ENCODE results near the gene RXRA. TPM values are rescaled to one million over a fixed set of nuclear protein-coding genes. Genes with fewer than 3 reads are reported as not detected.

RXRA gene
- total and polyA plus RNA-seq, 2 experiments from 2014 or later, result 32.9 to 46.1 TPM

DNA sequence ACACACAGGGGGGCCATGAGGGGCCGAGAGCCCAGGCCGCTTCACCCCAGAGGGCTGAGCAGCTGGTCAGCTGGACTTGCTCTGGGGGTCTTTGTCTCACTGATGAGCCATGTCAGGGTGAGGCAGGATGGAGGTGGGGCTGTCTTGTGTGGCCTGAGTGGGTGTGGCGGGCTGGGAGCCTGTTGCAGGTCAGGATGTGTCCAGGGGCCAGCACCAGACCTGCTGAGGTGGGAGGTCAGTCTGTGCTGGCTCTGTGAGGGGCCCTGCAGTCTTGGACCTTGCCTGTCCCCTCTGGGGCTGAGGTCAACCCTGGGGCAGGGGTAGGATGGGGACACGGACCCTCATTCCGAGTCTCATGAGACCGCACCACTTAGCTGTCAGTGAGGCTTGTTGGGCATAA, 56.9 kb downstream of the RXRA start:
- Histone ChIP-seq H3K4me1 (ENCODE audit: low read depth) (peaks cover 4% of the 10 kb centered on the region), H3K9me3 (ENCODE audit: low read depth) (no peaks in the 10 kb centered on the region), H3K36me3 (no peaks in the 10 kb centered on the region), H3K27me3 (no peaks in the 10 kb centered on the region), H3K27ac (no peak overlapping the region), H3K4me3 (no peak overlapping the region)
- TF ChIP-seq, protein P1, sequence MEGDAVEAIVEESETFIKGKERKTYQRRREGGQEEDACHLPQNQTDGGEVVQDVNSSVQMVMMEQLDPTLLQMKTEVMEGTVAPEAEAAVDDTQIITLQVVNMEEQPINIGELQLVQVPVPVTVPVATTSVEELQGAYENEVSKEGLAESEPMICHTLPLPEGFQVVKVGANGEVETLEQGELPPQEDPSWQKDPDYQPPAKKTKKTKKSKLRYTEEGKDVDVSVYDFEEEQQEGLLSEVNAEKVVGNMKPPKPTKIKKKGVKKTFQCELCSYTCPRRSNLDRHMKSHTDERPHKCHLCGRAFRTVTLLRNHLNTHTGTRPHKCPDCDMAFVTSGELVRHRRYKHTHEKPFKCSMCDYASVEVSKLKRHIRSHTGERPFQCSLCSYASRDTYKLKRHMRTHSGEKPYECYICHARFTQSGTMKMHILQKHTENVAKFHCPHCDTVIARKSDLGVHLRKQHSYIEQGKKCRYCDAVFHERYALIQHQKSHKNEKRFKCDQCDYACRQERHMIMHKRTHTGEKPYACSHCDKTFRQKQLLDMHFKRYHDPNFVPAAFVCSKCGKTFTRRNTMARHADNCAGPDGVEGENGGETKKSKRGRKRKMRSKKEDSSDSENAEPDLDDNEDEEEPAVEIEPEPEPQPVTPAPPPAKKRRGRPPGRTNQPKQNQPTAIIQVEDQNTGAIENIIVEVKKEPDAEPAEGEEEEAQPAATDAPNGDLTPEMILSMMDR (IDR thresholded peaks at IDR 0.05; ENCODE audit: low read depth, low read length), result no peak
- DNase-seq (ENCODE audit: low read depth in 1 of 2, low spot score in 1 of 2), result no peak

DNA sequence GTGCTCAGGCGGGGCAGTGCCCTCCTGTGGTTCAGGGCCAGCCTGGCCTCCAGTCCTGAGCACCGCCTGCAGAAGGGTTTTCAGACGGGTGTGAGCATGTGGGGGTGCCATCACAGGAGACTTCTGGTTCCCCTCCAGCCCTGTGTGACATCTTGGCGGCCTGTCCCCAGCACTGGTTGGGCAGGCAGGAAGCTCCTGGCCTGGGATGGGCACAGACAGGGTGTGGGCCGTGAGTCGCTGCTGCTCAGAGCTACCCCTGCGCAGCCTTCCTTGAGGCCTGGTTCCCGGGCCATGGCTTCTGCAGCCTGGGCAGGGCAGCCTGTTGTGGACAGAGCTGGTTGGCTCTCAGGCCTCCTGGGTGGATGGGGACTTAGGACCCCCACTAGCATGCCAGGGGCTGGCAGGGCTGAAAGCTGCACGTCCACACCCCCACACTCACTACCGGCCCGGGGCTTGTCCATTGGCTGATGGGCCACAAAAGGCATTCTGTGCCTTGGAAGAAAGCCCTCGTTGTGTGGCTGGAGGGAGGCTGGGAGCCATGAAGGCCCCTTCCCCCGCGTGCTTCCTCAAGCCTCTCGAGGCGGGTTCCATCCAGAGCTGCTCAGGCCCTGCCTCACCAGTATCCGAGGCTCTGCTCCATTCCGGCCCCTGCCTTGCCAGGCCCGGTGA, 58.7 kb downstream of the RXRA start:
- TF ChIP-seq, protein P1 (IDR thresholded peaks at IDR 0.05; ENCODE audit: low read depth, low read length), result no peak
- Histone ChIP-seq H3K27ac (no peak overlapping the region), H3K27me3 (no peaks in the 10 kb centered on the region), H3K4me3 (no peak overlapping the region), H3K36me3 (no peaks in the 10 kb centered on the region), H3K4me1 (ENCODE audit: low read depth) (peaks cover 10% of the 10 kb centered on the region), H3K9me3 (ENCODE audit: low read depth) (no peaks in the 10 kb centered on the region)
- DNase-seq (ENCODE audit: low read depth in 1 of 2, low spot score in 1 of 2), result peak in 1 of 2 donors; percentile 43

- no peaks in the 10 kb centered on the region for H3K9me3 ChIP-seq (ENCODE audit: low read depth)
- H3K4me3 ChIP-seq, result no peak overlapping the region
- H3K4me1 ChIP-seq (ENCODE audit: low read depth), result peaks cover 6% of the 10 kb centered on the region
- H3K27ac ChIP-seq, result no peak overlapping the region
- no peaks in the 10 kb centered on the region for H3K27me3 ChIP-seq
- DNase-seq (ENCODE audit: low read depth in 1 of 2, low spot score in 1 of 2), result no peak
- no peaks in the 10 kb centered on the region for H3K36me3 ChIP-seq
- TF ChIP-seq, protein P1 (IDR thresholded peaks at IDR 0.05; ENCODE audit: low read depth, low read length), result no peak
Observed at GRCh38 chr9:134385915-134386314, 59.7 kb downstream of the RXRA start.

- no peak overlapping the region for H3K4me3 ChIP-seq
- peaks cover 6% of the 10 kb centered on the region for H3K4me1 ChIP-seq (ENCODE audit: low read depth)
- no peaks in the 10 kb centered on the region for H3K9me3 ChIP-seq (ENCODE audit: low read depth)
- DNase-seq (ENCODE audit: low read depth in 1 of 2, low spot score in 1 of 2), result no peak
- no peaks in the 10 kb centered on the region for H3K36me3 ChIP-seq
- H3K27ac ChIP-seq, result no peak overlapping the region
- H3K27me3 ChIP-seq, result no peaks in the 10 kb centered on the region
- TF ChIP-seq, protein P1 (IDR thresholded peaks at IDR 0.05; ENCODE audit: low read depth, low read length), result no peak
Observed at GRCh38 chr9:134386951-134387831, 60.9 kb downstream of the RXRA start.

DNA sequence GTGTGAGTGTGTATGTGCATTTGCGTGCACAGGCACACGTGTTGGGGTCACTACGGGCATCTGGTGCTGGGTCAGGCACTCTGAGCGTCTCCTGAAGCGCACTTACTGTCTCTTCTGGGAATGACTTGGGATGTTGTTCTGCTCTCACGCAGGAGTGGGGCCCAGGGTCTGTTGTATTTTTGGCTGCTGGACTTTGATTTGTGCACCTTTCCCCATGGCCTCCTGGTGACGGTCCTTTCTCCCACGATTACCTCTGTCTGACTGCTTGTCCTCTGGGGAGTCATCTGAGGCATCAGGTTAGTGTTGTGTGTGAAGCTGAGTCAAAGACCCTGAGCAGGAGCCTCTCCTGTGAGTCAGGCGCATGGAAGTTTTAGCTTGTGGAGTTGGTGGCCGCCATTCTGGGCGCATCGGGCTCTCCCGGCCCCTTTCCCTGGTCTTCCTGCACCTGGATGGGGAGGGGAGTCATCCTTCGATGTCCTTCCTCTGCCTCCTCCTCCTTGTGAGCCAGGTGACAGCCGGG, 62.1 kb downstream of the RXRA start:
- TF ChIP-seq, protein P1 (IDR thresholded peaks at IDR 0.05; ENCODE audit: low read depth, low read length), result no peak
- peaks cover 6% of the 10 kb centered on the region for H3K4me1 ChIP-seq (ENCODE audit: low read depth)
- no peaks in the 10 kb centered on the region for H3K27me3 ChIP-seq
- no peaks in the 10 kb centered on the region for H3K36me3 ChIP-seq
- no peak for DNase-seq (ENCODE audit: low read depth in 1 of 2, low spot score in 1 of 2)
- no peak overlapping the region for H3K27ac ChIP-seq
- no peaks in the 10 kb centered on the region for H3K9me3 ChIP-seq (ENCODE audit: low read depth)
- H3K4me3 ChIP-seq, result no peak overlapping the region

Data from cardiac muscle cell (in vitro differentiated cells and primary cell).